ENCODE measurements around the gene FBXL20. TPM values are rescaled to one million over a fixed set of nuclear protein-coding genes. Genes with fewer than 3 reads are reported as not detected.

Gene FBXL20
- total and polyA plus RNA-seq, 4 donors = 1.6 to 8.4 (median 5.2) TPM

DNA sequence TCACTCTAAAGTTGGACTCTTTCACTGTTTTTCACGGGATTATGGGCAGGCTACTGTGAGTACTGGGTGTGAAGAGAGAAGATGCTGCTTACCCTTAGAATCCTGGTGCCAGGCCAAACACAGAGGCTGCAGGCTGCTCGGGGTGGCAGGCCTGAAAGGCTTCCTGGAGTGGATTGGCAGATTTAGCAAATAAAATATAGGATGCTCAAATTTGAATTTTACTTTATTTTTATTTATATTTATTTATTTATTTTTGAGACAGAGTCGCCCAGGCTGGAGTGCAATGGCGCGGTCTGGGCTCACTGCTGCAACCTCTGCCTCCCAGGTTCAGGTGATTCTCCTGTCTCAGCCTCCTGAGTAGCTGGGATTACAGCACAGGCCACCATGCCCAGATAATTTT, 160.8 kb downstream of the FBXL20 start:
- Histone ChIP-seq H3K4me1 (ENCODE audit: control insufficient read depth in 4 of 4, insufficient read depth in 4 of 4, low read length in 3 of 4) (peaks cover 0 to 8% (median 2%) of the 10 kb centered on the region in 4 donors), H3K27me3 (ENCODE audit: control insufficient read depth in 4 of 4, insufficient read depth in 4 of 4, low read length in 3 of 4) (no peaks in the 10 kb centered on the region), H3K36me3 (ENCODE audit: control insufficient read depth in 4 of 4, insufficient read depth in 3 of 4, low read depth in 1 of 4, low read length in 3 of 4) (no peaks in the 10 kb centered on the region), H3K9me3 (ENCODE audit: control insufficient read depth in 4 of 4, low read length in 3 of 4) (no peaks in the 10 kb centered on the region), H3K27ac (ENCODE audit: low read depth in 1 of 2, low read length in 2 of 2) (no peak overlapping the region), H3K4me3 (ENCODE audit: low read depth in 1 of 3, low read length in 3 of 3) (no peak overlapping the region), H3K9ac (ENCODE audit: low read depth in 1 of 2, low read length in 2 of 2) (no peak overlapping the region)
- no peak for DNase-seq (ENCODE audit: low spot score)
- WGBS = 84% methylated on average over 5 of the region's 5 CpGs
- TF ChIP-seq, protein P1, sequence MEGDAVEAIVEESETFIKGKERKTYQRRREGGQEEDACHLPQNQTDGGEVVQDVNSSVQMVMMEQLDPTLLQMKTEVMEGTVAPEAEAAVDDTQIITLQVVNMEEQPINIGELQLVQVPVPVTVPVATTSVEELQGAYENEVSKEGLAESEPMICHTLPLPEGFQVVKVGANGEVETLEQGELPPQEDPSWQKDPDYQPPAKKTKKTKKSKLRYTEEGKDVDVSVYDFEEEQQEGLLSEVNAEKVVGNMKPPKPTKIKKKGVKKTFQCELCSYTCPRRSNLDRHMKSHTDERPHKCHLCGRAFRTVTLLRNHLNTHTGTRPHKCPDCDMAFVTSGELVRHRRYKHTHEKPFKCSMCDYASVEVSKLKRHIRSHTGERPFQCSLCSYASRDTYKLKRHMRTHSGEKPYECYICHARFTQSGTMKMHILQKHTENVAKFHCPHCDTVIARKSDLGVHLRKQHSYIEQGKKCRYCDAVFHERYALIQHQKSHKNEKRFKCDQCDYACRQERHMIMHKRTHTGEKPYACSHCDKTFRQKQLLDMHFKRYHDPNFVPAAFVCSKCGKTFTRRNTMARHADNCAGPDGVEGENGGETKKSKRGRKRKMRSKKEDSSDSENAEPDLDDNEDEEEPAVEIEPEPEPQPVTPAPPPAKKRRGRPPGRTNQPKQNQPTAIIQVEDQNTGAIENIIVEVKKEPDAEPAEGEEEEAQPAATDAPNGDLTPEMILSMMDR (IDR thresholded peaks at IDR 0.05; ENCODE audit: low read depth, low read length, missing input control) = no peak
- TF ChIP-seq RXRA (IDR thresholded peaks at IDR 0.05) = no peak
- no peak for TF ChIP-seq NR2F2 (IDR thresholded peaks at IDR 0.05)
- TF ChIP-seq TAF1 (conservative IDR thresholded peaks at IDR 0.05) = no peak
- TF ChIP-seq ZBTB33 (IDR thresholded peaks at IDR 0.05) = no peak
- TF ChIP-seq RAD21 (IDR thresholded peaks at IDR 0.05) = no peak

GRCh38 chr17:39239640-39240314, 161.6 kb downstream of the FBXL20 start:
- Histone ChIP-seq H3K4me3 (ENCODE audit: low read depth in 1 of 3, low read length in 3 of 3) (no peak overlapping the region), H3K27ac (ENCODE audit: low read depth in 1 of 2, low read length in 2 of 2) (no peak overlapping the region), H3K9ac (ENCODE audit: low read depth in 1 of 2, low read length in 2 of 2) (no peak overlapping the region), H3K4me1 (ENCODE audit: control insufficient read depth in 4 of 4, insufficient read depth in 4 of 4, low read length in 3 of 4) (peaks cover 0 to 8% (median 2%) of the 10 kb centered on the region in 4 donors), H3K36me3 (ENCODE audit: control insufficient read depth in 4 of 4, insufficient read depth in 3 of 4, low read depth in 1 of 4, low read length in 3 of 4) (no peaks in the 10 kb centered on the region), H3K27me3 (ENCODE audit: control insufficient read depth in 4 of 4, insufficient read depth in 4 of 4, low read length in 3 of 4) (no peaks in the 10 kb centered on the region), H3K9me3 (ENCODE audit: control insufficient read depth in 4 of 4, low read length in 3 of 4) (no peaks in the 10 kb centered on the region)
- WGBS = 27% methylated on average over 16 of the region's 16 CpGs
- DNase-seq (ENCODE audit: low spot score) = peak; percentile 56
- peak in 1 of 2 donors; percentile 71 for TF ChIP-seq RAD21 (IDR thresholded peaks at IDR 0.05)
- TF ChIP-seq, protein P2, sequence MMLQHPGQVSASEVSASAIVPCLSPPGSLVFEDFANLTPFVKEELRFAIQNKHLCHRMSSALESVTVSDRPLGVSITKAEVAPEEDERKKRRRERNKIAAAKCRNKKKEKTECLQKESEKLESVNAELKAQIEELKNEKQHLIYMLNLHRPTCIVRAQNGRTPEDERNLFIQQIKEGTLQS (IDR thresholded peaks at IDR 0.05) = no peak
- TF ChIP-seq, protein P1 (IDR thresholded peaks at IDR 0.05; ENCODE audit: low read depth, low read length, missing input control) = peak; percentile 41
- TF ChIP-seq RXRA (IDR thresholded peaks at IDR 0.05) = no peak
- no peak for TF ChIP-seq SP1 (IDR thresholded peaks at IDR 0.05)

Measured in liver (tissue), 9 donors.